Measurements from ENCODE around the gene AGAP1.

Gene AGAP1

DNA sequence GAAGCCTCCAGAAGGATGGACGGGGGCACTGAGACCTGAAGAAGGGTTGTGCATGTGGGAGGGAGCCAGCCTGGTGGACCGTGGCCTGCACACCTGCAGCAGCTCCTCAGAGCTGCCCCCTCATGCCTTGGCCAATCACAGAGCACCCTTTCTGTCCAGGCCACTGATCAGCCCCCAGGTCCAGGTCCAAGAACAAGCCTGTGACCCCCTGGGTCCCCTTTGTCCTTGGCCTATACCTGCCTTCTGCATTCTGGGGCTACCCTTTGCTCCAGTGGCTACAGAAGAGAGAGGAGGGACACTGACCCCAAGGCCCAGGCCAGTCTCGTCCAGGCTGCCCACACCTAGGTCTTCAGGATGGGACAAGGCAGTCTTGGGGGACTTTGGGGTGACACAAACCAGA is 62.2 kb downstream of the AGAP1 start:
- H3K27ac ChIP-seq (ENCODE audit: low read length), result no peak overlapping the region
- no peak for DNase-seq (ENCODE audit: low read depth, low spot score)
- no peaks in the 10 kb centered on the region for H3K27me3 ChIP-seq (ENCODE audit: control insufficient read depth, insufficient read depth, low read length)
- no peak overlapping the region for H3K4me3 ChIP-seq (ENCODE audit: low read length)
- WGBS (ENCODE audit: insufficient coverage, insufficient read length), result no CpG with 5 or more reads among the region's 3 CpGs
- no peaks in the 10 kb centered on the region for H3K36me3 ChIP-seq (ENCODE audit: control insufficient read depth, insufficient read depth, low read length)
- no peaks in the 10 kb centered on the region; the same call in 1 of the 2 replicates for H3K4me1 ChIP-seq (ENCODE audit: control insufficient read depth, insufficient read depth, low read length)
- no peaks in the 10 kb centered on the region for H3K9me3 ChIP-seq (ENCODE audit: control insufficient read depth, insufficient read depth, low read length)

DNA sequence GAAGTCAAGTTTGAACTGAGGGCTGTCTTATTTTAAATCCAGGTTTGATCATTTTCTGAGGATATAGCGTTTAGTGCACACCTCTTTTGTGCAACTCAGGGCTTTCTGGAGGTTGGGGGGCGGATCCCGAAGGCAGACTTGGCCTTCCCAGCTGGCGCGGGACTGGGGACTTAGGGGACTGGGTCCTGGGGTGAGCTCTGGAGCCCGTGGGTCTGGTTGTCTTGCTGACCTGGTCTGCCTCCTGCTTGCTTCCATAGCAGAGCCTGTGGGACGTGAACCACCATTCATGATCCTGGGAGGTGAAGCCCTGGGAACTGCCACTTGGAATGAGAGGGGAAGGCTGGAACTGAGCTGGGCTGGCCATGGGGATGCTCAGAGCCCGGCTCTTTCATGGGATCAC is 63.1 kb downstream of the AGAP1 start:
- no peaks in the 10 kb centered on the region for H3K36me3 ChIP-seq (ENCODE audit: control insufficient read depth, insufficient read depth, low read length)
- no peak for DNase-seq (ENCODE audit: low read depth, low spot score)
- WGBS (ENCODE audit: insufficient coverage, insufficient read length), result no CpG with 5 or more reads among the region's 8 CpGs
- H3K9me3 ChIP-seq (ENCODE audit: control insufficient read depth, insufficient read depth, low read length), result no peaks in the 10 kb centered on the region
- H3K27ac ChIP-seq (ENCODE audit: low read length), result no peak overlapping the region
- no peaks in the 10 kb centered on the region for H3K27me3 ChIP-seq (ENCODE audit: control insufficient read depth, insufficient read depth, low read length)
- H3K4me1 ChIP-seq (ENCODE audit: control insufficient read depth, insufficient read depth, low read length), result no peaks in the 10 kb centered on the region; the same call in 1 of the 2 replicates
- no peak overlapping the region for H3K4me3 ChIP-seq (ENCODE audit: low read length)

DNA sequence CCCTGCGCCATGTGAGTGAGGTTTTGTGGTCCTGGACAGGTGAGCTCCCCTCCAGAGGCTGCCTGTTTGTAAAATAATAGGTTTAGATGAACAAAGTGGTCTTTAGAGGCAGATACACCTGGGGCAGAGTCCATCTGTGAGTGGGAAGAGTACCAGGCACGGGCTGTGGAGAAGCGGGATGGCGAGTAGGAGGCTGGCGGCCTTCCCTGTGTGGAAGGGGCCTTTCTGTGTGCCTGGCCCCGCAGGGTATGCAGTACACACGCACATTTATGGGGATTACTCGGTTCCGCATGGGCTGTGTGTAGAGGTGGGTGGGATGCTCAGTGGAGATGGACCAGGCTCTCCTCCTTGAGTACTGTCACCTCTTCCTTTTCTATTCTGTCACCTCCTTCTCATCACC is 64.1 kb downstream of the AGAP1 start:
- Histone ChIP-seq H3K27ac (ENCODE audit: low read length) (no peak overlapping the region), H3K9me3 (ENCODE audit: control insufficient read depth, insufficient read depth, low read length) (no peaks in the 10 kb centered on the region), H3K27me3 (ENCODE audit: control insufficient read depth, insufficient read depth, low read length) (no peaks in the 10 kb centered on the region), H3K4me1 (ENCODE audit: control insufficient read depth, insufficient read depth, low read length) (no peaks in the 10 kb centered on the region; the same call in none of the 2 replicates), H3K4me3 (ENCODE audit: low read length) (no peak overlapping the region), H3K36me3 (ENCODE audit: control insufficient read depth, insufficient read depth, low read length) (no peaks in the 10 kb centered on the region)
- no peak for DNase-seq (ENCODE audit: low read depth, low spot score)
- WGBS (ENCODE audit: insufficient coverage, insufficient read length), result no CpG with 5 or more reads among the region's 9 CpGs

DNA sequence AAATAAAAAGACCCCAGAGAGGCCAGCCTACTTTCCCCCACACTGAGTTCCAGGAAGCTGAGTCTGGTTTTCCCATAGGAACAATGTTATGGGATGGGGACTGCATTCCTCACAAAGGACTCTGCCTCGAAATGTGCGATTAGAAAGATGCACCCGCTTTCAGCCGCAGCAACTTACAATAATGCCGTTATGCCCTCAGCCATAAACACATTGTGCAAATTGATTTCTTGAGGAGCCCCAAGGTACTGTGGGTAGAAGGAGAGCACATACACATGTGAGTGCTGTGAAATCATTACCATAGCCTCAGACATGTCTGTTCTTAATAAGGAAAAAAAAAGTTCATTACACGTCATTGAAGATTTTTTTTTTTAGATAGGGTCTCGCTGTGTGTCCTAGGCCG is 64.7 kb downstream of the AGAP1 start:
- DNase-seq (ENCODE audit: low read depth, low spot score), result no peak
- H3K27ac ChIP-seq (ENCODE audit: low read length), result no peak overlapping the region
- peaks cover 3% of the 10 kb centered on the region for H3K4me1 ChIP-seq (ENCODE audit: control insufficient read depth, insufficient read depth, low read length)
- no peaks in the 10 kb centered on the region for H3K36me3 ChIP-seq (ENCODE audit: control insufficient read depth, insufficient read depth, low read length)
- no CpG with 5 or more reads among the region's 8 CpGs for WGBS (ENCODE audit: insufficient coverage, insufficient read length)
- H3K27me3 ChIP-seq (ENCODE audit: control insufficient read depth, insufficient read depth, low read length), result no peaks in the 10 kb centered on the region
- no peak overlapping the region for H3K4me3 ChIP-seq (ENCODE audit: low read length)
- H3K9me3 ChIP-seq (ENCODE audit: control insufficient read depth, insufficient read depth, low read length), result no peaks in the 10 kb centered on the region

DNA sequence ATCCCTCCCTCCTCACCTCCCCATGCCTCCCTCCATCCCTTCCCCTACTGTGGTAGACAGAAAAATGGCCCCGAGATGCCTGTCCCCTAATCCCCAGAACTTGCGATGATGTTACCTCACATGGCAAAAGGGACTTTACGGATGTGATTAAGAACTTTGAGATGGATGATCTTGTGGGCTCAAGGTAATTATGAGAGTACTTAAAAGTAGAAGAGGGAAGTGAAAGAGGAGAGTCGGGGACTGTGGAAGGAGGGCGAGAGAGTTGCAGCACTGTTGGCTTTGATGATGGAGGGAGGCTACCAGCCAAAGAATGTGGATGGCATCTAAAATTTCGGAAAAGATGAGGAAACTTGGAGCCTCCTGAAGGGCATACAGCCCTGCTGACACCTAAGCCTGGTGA is 66.5 kb downstream of the AGAP1 start:
- Histone ChIP-seq H3K27me3 (ENCODE audit: control insufficient read depth, insufficient read depth, low read length) (no peaks in the 10 kb centered on the region), H3K36me3 (ENCODE audit: control insufficient read depth, insufficient read depth, low read length) (no peaks in the 10 kb centered on the region), H3K4me3 (ENCODE audit: low read length) (no peak overlapping the region), H3K27ac (ENCODE audit: low read length) (no peak overlapping the region), H3K9me3 (ENCODE audit: control insufficient read depth, insufficient read depth, low read length) (no peaks in the 10 kb centered on the region), H3K4me1 (ENCODE audit: control insufficient read depth, insufficient read depth, low read length) (peaks cover 3% of the 10 kb centered on the region)
- no CpG with 5 or more reads among the region's 6 CpGs for WGBS (ENCODE audit: insufficient coverage, insufficient read length)
- DNase-seq (ENCODE audit: low read depth, low spot score), result no peak

DNA sequence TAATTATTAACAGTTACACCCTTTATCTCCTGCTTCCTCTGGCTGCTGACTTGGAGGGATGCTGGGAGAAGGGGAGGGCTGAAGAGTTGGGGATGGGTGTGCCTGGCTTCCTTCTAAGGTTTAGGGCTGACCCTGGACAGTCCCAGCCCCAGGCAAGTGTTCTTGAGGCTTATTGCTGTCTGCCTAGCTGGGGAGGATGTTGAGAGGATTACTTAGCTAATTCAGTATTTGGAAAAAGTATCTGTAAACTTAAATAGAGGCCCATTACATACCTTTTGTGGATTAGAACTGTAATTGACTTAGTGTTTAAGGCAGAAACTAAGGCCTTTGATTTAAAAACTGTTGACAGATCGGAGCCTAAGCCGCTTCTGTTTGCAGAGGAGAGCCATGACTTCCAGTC is 67.6 kb downstream of the AGAP1 start:
- no peak overlapping the region for H3K4me3 ChIP-seq (ENCODE audit: low read length)
- no peak for DNase-seq (ENCODE audit: low read depth, low spot score)
- H3K36me3 ChIP-seq (ENCODE audit: control insufficient read depth, insufficient read depth, low read length), result no peaks in the 10 kb centered on the region
- H3K27me3 ChIP-seq (ENCODE audit: control insufficient read depth, insufficient read depth, low read length), result no peaks in the 10 kb centered on the region
- no peak overlapping the region for H3K27ac ChIP-seq (ENCODE audit: low read length)
- no peaks in the 10 kb centered on the region for H3K9me3 ChIP-seq (ENCODE audit: control insufficient read depth, insufficient read depth, low read length)
- H3K4me1 ChIP-seq (ENCODE audit: control insufficient read depth, insufficient read depth, low read length), result peaks cover 3% of the 10 kb centered on the region
- WGBS (ENCODE audit: insufficient coverage, insufficient read length), result no CpG with 5 or more reads among the region's 2 CpGs

DNA sequence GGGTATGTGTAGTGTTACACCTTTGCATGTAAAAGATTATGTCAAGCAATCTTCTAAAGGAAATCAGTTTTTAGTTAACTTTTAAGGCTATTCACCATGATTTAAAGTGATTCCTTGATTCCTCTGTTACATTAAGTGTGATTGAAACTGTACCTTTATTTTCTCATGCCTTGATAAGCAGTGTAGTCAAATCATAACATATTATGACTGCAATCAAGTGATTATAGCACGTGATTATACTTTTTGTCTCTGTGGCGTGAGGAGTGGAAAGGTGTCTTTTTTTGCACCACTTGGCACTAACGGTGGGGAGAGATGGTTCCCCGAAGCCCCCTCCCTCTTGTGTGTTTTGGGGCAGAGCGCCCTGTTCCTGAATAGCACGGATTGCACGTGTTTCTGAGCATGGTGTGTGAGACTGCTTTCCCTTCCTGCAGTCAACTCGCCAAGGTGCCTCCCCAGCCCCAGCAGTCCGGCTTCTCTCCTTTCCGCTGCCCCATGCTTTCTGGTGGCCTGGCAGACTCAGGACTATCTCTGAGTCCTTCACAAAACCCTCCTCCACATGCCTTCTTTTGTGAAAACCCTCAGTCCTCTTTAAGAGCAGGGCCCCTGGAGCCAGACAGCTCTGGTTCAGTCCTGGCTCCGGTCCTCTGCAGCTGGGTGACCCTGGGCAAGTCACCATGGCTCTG is 68.4 kb downstream of the AGAP1 start:
- Histone ChIP-seq H3K27ac (ENCODE audit: low read length) (no peak overlapping the region), H3K36me3 (ENCODE audit: control insufficient read depth, insufficient read depth, low read length) (no peaks in the 10 kb centered on the region)

DNA sequence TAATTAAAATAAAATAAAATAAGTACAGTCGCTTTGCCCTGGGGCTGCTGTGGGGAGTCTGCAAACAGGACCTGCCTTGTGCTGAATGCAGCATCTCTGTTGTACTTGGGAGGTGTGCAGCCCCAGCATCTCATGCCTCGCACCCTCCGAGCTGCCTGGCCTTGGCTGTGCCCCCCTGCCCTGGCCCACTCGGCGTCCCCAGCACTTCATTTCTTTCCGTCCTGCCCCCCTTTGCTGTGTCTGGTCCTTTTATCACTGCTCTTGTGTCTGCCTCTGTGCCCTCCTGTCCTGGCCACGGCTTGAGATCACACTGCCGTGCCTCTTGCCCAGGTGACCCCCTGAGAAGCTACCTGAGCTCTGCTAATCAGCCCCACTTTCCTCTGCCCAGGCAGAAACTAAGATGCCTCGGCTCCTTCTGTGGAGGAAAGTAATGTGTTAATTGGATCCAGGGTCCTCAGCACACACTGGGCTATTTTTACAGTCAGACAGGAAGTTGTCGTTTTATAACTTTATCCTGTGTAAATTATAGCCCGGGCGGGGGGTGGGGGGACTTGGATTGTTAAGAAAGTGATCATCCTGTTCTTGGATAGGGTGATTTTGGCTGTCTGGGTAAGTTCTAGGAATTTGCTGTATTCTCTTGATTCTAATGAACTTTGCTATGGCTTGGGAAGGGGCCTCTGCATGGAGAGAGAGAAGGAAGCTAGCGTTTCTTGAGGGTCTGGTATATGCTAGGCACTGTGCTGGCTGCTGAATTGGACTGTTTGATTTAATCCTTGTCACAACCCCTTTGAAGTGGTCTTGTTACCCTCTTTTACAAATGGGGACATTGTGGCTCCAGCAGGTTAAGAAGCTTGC is 69.4 kb downstream of the AGAP1 start:
- Histone ChIP-seq H3K36me3 (ENCODE audit: control insufficient read depth, insufficient read depth, low read length) (no peaks in the 10 kb centered on the region), H3K27ac (ENCODE audit: low read length) (no peak overlapping the region), H3K27me3 (ENCODE audit: control insufficient read depth, insufficient read depth, low read length) (no peaks in the 10 kb centered on the region), H3K4me1 (ENCODE audit: control insufficient read depth, insufficient read depth, low read length) (peaks cover 3% of the 10 kb centered on the region; the same call in 1 of the 2 replicates), H3K9me3 (ENCODE audit: control insufficient read depth, insufficient read depth, low read length) (no peaks in the 10 kb centered on the region), H3K4me3 (ENCODE audit: low read length) (no peak overlapping the region)
- WGBS (ENCODE audit: insufficient coverage, insufficient read length), result no CpG with 5 or more reads among the region's 13 CpGs
- no peak for DNase-seq (ENCODE audit: low read depth, low spot score)

More for the DNA sequence above, 68.4 kb downstream of the AGAP1 start:
- no CpG with 5 or more reads among the region's 11 CpGs for WGBS (ENCODE audit: insufficient coverage, insufficient read length)
- H3K9me3 ChIP-seq (ENCODE audit: control insufficient read depth, insufficient read depth, low read length), result no peaks in the 10 kb centered on the region
- no peak for DNase-seq (ENCODE audit: low read depth, low spot score)
- H3K4me3 ChIP-seq (ENCODE audit: low read length), result no peak overlapping the region
- H3K4me1 ChIP-seq (ENCODE audit: control insufficient read depth, insufficient read depth, low read length), result peaks cover 3% of the 10 kb centered on the region
- H3K27me3 ChIP-seq (ENCODE audit: control insufficient read depth, insufficient read depth, low read length), result no peaks in the 10 kb centered on the region

DNA sequence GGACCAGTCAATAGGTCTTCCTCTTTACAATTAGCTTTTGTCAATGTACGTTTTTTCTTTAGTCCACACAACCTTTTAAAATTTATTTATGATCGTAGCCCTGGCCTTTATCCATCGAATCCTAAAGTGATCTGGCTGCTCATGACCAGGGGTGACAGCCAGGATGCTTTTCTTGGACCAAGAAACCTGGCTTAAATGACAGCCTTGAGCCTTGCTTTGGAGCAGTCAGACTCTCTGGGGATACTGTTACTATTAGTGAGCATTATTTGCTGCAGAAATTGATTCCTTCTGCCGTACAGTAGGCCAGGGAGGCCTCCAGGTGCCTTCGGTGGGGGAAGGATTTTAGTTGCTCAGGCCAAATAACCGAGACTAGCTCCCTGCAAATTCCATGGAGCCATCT is 70.2 kb downstream of the AGAP1 start:
- no peak for DNase-seq (ENCODE audit: low read depth, low spot score)
- no peak overlapping the region for H3K27ac ChIP-seq (ENCODE audit: low read length)
- no peaks in the 10 kb centered on the region for H3K36me3 ChIP-seq (ENCODE audit: control insufficient read depth, insufficient read depth, low read length)
- peaks cover 3% of the 10 kb centered on the region; the same call in 1 of the 2 replicates for H3K4me1 ChIP-seq (ENCODE audit: control insufficient read depth, insufficient read depth, low read length)
- no peak overlapping the region for H3K4me3 ChIP-seq (ENCODE audit: low read length)
- no CpG with 5 or more reads among the region's 6 CpGs for WGBS (ENCODE audit: insufficient coverage, insufficient read length)
- no peaks in the 10 kb centered on the region for H3K27me3 ChIP-seq (ENCODE audit: control insufficient read depth, insufficient read depth, low read length)
- no peaks in the 10 kb centered on the region for H3K9me3 ChIP-seq (ENCODE audit: control insufficient read depth, insufficient read depth, low read length)

DNA sequence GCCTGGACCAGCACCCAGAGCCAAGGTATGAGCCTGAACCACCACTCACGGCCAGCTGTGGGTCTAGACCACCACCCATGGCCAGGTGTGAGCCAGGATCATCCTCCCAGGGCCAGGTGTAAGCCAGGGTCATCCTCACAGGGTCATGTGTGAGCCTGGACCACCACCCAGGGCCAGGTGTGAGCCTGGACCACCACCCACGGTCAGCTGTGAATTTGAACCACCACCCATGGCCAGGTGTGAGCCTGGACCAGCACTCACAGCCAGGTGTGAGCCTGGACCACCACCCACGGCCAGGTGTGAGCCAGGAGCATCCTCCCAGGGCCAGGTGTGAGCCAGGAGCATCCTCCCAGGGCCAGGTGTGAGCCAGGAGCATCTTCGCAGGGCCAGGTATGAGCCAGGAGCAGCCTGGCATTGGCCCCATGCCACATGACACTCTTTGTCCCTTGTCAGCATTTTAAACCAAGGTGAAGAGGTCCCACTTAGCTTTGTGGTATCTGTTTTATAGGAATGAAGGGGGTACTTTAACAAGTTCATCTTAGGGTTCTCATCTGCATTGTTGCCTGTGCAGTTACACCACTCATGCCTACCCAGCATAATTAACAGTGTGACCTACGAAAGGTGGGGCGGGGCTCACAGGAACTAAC is 71.2 kb downstream of the AGAP1 start:
- DNase-seq (ENCODE audit: low read depth, low spot score), result no peak
- H3K9me3 ChIP-seq (ENCODE audit: control insufficient read depth, insufficient read depth, low read length), result no peaks in the 10 kb centered on the region
- no peak overlapping the region for H3K4me3 ChIP-seq (ENCODE audit: low read length)
- no peaks in the 10 kb centered on the region for H3K36me3 ChIP-seq (ENCODE audit: control insufficient read depth, insufficient read depth, low read length)
- H3K27me3 ChIP-seq (ENCODE audit: control insufficient read depth, insufficient read depth, low read length), result no peaks in the 10 kb centered on the region
- H3K27ac ChIP-seq (ENCODE audit: low read length), result no peak overlapping the region
- no CpG with 5 or more reads among the region's 6 CpGs for WGBS (ENCODE audit: insufficient coverage, insufficient read length)
- peaks cover 3% of the 10 kb centered on the region; the same call in 1 of the 2 replicates for H3K4me1 ChIP-seq (ENCODE audit: control insufficient read depth, insufficient read depth, low read length)

Measured in iPS DF 6.9 (cell line).